ENCODE data around the gene SERTAD2.

SERTAD2 gene

DNA sequence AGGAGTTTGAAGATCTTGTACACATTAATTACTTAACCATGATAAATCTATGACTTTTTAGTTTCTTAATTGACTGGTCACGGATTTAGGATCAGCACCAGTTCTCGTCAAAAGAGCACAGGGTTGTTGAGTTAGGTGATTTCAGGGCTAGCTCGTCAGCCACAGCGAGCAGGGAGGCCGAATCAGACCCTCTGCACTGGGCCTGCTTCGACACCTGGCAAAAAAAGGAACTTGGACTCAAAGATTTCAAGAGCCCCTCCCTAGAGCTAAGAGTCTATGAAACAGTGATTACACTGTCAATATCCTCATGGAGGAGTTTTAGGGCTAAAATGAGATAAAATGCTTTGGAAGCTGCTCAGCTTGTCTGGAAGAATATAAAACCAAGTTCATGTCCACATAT lies 4.6 kb upstream of the SERTAD2 start:
- H2AFZ ChIP-seq (ENCODE audit: low read depth), result no peak overlapping the region
- H3K4me1 ChIP-seq (ENCODE audit: low read depth, poor library complexity, severe bottlenecking), result peaks cover 27% of the 10 kb centered on the region
- H3K27ac ChIP-seq, result no peak overlapping the region
- H3K4me2 ChIP-seq, result no peak overlapping the region
- H4K20me1 ChIP-seq (ENCODE audit: insufficient read depth), result no peaks in the 10 kb centered on the region
- no peak overlapping the region for H3K4me3 ChIP-seq (IDR thresholded peaks at IDR 0.05; ENCODE audit: insufficient read depth, low read depth, low read length)
- no peaks in the 10 kb centered on the region; the same call in 1 of the 2 replicates for H3K79me2 ChIP-seq (ENCODE audit: insufficient read depth, low read depth)
- no peaks in the 10 kb centered on the region for H3K36me3 ChIP-seq (ENCODE audit: insufficient read depth)
- no peak overlapping the region for H3K9ac ChIP-seq
- no peaks in the 10 kb centered on the region for H3K27me3 ChIP-seq (ENCODE audit: insufficient read depth, low read depth)
- TF ChIP-seq, protein P1, sequence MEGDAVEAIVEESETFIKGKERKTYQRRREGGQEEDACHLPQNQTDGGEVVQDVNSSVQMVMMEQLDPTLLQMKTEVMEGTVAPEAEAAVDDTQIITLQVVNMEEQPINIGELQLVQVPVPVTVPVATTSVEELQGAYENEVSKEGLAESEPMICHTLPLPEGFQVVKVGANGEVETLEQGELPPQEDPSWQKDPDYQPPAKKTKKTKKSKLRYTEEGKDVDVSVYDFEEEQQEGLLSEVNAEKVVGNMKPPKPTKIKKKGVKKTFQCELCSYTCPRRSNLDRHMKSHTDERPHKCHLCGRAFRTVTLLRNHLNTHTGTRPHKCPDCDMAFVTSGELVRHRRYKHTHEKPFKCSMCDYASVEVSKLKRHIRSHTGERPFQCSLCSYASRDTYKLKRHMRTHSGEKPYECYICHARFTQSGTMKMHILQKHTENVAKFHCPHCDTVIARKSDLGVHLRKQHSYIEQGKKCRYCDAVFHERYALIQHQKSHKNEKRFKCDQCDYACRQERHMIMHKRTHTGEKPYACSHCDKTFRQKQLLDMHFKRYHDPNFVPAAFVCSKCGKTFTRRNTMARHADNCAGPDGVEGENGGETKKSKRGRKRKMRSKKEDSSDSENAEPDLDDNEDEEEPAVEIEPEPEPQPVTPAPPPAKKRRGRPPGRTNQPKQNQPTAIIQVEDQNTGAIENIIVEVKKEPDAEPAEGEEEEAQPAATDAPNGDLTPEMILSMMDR (conservative IDR thresholded peaks at IDR 0.05; ENCODE audit: low read depth, low read length), result no peak

DNA sequence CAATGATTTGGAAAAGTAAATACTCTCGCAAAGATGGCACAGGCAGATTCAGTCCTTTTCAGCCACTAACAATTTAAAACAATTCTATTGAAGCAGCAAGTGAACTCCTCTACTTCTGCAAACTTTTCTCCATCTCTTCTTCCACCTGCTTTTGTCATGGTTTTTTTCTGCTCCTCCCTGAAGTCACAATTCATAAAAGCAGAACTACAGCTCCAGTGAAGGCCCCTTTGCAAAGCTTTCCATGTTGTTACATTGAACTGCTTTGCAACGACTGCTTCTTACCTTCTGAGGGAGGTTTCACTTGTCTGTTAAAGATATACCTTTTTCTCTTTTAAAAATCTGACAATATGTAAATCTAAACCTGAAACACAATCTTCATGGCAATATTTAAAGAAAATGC lies 3.7 kb upstream of the SERTAD2 start:
- Histone ChIP-seq H3K4me1 (ENCODE audit: low read depth, poor library complexity, severe bottlenecking) (peaks cover 27% of the 10 kb centered on the region), H3K4me2 (no peak overlapping the region)
- TF ChIP-seq, protein P1 (conservative IDR thresholded peaks at IDR 0.05; ENCODE audit: low read depth, low read length), result no peak

DNA sequence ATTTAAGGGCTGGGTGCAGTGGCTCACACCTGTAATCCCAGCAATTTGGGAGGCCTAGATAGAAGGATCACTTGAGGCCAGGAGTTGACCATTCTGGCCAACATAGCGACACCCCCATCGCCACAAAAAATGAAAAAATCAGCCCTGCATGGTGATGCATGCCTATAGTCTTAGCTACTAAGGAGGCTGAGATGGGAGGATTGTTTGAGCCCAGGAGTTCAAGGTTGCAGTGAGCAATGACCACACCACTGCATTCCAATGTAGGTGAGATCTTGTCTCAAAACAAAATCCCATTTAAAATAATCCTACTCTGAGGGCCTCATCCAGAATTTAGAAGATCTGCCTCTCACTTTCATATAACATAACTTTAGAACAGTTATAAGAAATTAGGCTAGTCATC lies 2.7 kb upstream of the SERTAD2 start:
- Histone ChIP-seq H3K9ac (no peak overlapping the region), H3K27me3 (ENCODE audit: insufficient read depth, low read depth) (no peaks in the 10 kb centered on the region), H3K4me2 (peak overlapping the region; percentile 86; the same call in 1 of the 2 replicates), H3K4me3 (IDR thresholded peaks at IDR 0.05; ENCODE audit: insufficient read depth, low read depth, low read length) (no peak overlapping the region), H3K4me1 (ENCODE audit: low read depth, poor library complexity, severe bottlenecking) (peaks cover 33% of the 10 kb centered on the region), H3K79me2 (ENCODE audit: insufficient read depth, low read depth) (peaks cover 18% of the 10 kb centered on the region), H2AFZ (ENCODE audit: low read depth) (no peak overlapping the region), H3K36me3 (ENCODE audit: insufficient read depth) (no peaks in the 10 kb centered on the region), H4K20me1 (ENCODE audit: insufficient read depth) (no peaks in the 10 kb centered on the region), H3K27ac (no peak overlapping the region)
- TF ChIP-seq, protein P1 (conservative IDR thresholded peaks at IDR 0.05; ENCODE audit: low read depth, low read length), result no peak

More for the DNA sequence above, 3.7 kb upstream of the SERTAD2 start:
- peaks cover 8% of the 10 kb centered on the region for H3K79me2 ChIP-seq (ENCODE audit: insufficient read depth, low read depth)
- H3K27ac ChIP-seq, result no peak overlapping the region
- no peak overlapping the region for H3K4me3 ChIP-seq (IDR thresholded peaks at IDR 0.05; ENCODE audit: insufficient read depth, low read depth, low read length)
- no peaks in the 10 kb centered on the region for H3K36me3 ChIP-seq (ENCODE audit: insufficient read depth)
- H2AFZ ChIP-seq (ENCODE audit: low read depth), result no peak overlapping the region
- H3K9ac ChIP-seq, result no peak overlapping the region
- no peaks in the 10 kb centered on the region for H4K20me1 ChIP-seq (ENCODE audit: insufficient read depth)
- no peaks in the 10 kb centered on the region for H3K27me3 ChIP-seq (ENCODE audit: insufficient read depth, low read depth)

DNA sequence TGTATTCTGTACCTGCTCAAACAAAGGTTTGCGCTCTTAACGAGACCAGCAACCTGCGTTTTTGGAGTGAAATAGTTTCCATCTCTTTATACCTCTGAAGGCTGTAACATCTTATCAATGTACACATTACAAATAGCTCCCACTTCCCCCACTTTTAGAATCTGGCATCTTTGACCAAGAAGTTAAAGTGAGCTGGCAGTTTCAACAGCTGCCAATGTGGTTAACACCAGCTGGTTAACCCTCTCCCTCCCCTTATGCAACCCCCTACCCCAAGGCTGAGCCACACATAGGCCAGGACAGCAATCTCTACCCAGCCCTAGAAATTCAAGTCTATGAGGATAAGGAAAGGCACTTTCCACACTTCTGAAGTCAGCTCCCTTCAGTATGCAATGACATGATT lies 2.2 kb upstream of the SERTAD2 start:
- H3K4me2 ChIP-seq, result peak overlapping the region; percentile 86
- H3K4me3 ChIP-seq (IDR thresholded peaks at IDR 0.05; ENCODE audit: insufficient read depth, low read depth, low read length), result no peak overlapping the region
- H3K9ac ChIP-seq, result peak overlapping the region; percentile 2; the same call in 1 of the 2 replicates
- H3K36me3 ChIP-seq (ENCODE audit: insufficient read depth), result no peaks in the 10 kb centered on the region
- peaks cover 39% of the 10 kb centered on the region for H3K4me1 ChIP-seq (ENCODE audit: low read depth, poor library complexity, severe bottlenecking)
- no peaks in the 10 kb centered on the region for H3K27me3 ChIP-seq (ENCODE audit: insufficient read depth, low read depth)
- H4K20me1 ChIP-seq (ENCODE audit: insufficient read depth), result no peaks in the 10 kb centered on the region
- H3K27ac ChIP-seq, result peak overlapping the region; percentile 41
- peak overlapping the region; percentile 78; the same call in 1 of the 2 replicates for H2AFZ ChIP-seq (ENCODE audit: low read depth)
- TF ChIP-seq, protein P1 (conservative IDR thresholded peaks at IDR 0.05; ENCODE audit: low read depth, low read length), result no peak
- peaks cover 23% of the 10 kb centered on the region for H3K79me2 ChIP-seq (ENCODE audit: insufficient read depth, low read depth)

Measured in KMS-11 (cell line).